Suprapubic skin (tissue), 4 donors: ENCODE measurements around the gene MXD3. TPM values are rescaled to one million over a fixed set of nuclear protein-coding genes. Genes with fewer than 3 reads are reported as not detected.
A peak's percentile ranks its signal among the peaks of the same experiment; 100 is the strongest.

ENCODE experiments used
- DNase-seq, 2 donors: peaks; one replicate each; pipeline ENCODE4 v3.0.0-alpha.2; 2019; ENCODE audit warnings: low spot score in 2 of 2
- H3K27ac ChIP-seq: fragments of 200-600 bp; sonication (generic); one replicate; pipeline ENCODE4 v1.5.1; 2019
- H3K27me3 ChIP-seq: fragments of 200-600 bp; sonication (generic); one replicate; pipeline ENCODE4 v1.5.1; 2019
- H3K36me3 ChIP-seq: fragments of 200-600 bp; sonication (generic); one replicate; pipeline ENCODE4 v1.5.1; 2019
- H3K4me1 ChIP-seq: fragments of 200-600 bp; sonication (generic); one replicate; pipeline ENCODE4 v1.5.1; 2019
- H3K4me3 ChIP-seq: fragments of 200-600 bp; sonication (generic); one replicate; pipeline ENCODE4 v1.5.1; 2019; ENCODE audit warnings: mild to moderate bottlenecking
- H3K9me3 ChIP-seq: fragments of 200-600 bp; sonication (generic); one replicate; pipeline ENCODE4 v1.5.1; 2019
- EP300 ChIP-seq: sonication (generic); formaldehyde crosslinking; IDR thresholded peaks from one replicate; pipeline ENCODE4 v1.6.1; 2017; ENCODE audit warnings: antibody characterized with exemption
- POLR2A ChIP-seq, 2 donors: fragments of 450-650 bp; IDR thresholded peaks; one replicate each; pipeline ENCODE4 v1.6.1; 2017; ENCODE audit warnings: antibody characterized with exemption in 2 of 2, mild to moderate bottlenecking in 2 of 2, moderate library complexity in 2 of 2
- POLR2AphosphoS5 ChIP-seq, 3 donors: sonication (generic); formaldehyde crosslinking; IDR thresholded peaks; one replicate each; pipeline ENCODE4 v1.6.1; 2017; ENCODE audit warnings: antibody characterized with exemption in 3 of 3
- WGBS: methylation state at CpG from one replicate; pipeline ENCODE4 v1.1.5; 2018; 5-methylcytosine and 5-hydroxymethylcytosine counted together
- total RNA-seq, 4 donors: library from RNA; depleted of rRNA; stranded (reverse); fragments of >200 nt; gene quantifications; one replicate each; pipeline ENCODE4 v1.1.0, GENCODE V29; 2016
- TF ChIP-seq, protein P1 (sequence below), 2 donors: fragments of 200-600 bp in 1 of 2; fragments of 450-650 bp in 1 of 2; sonication (generic) in 1 of 2; IDR thresholded peaks; one replicate each; pipeline ENCODE4 v1.5.1; 2016 to 2019; ENCODE audit warnings: antibody characterized with exemption in 2 of 2, mild to moderate bottlenecking in 1 of 2, moderate library complexity in 1 of 2

MXD3 gene
- total RNA-seq, 4 donors from 2014 or later, result 8.7 to 30.3 (median 11.7) TPM

DNA sequence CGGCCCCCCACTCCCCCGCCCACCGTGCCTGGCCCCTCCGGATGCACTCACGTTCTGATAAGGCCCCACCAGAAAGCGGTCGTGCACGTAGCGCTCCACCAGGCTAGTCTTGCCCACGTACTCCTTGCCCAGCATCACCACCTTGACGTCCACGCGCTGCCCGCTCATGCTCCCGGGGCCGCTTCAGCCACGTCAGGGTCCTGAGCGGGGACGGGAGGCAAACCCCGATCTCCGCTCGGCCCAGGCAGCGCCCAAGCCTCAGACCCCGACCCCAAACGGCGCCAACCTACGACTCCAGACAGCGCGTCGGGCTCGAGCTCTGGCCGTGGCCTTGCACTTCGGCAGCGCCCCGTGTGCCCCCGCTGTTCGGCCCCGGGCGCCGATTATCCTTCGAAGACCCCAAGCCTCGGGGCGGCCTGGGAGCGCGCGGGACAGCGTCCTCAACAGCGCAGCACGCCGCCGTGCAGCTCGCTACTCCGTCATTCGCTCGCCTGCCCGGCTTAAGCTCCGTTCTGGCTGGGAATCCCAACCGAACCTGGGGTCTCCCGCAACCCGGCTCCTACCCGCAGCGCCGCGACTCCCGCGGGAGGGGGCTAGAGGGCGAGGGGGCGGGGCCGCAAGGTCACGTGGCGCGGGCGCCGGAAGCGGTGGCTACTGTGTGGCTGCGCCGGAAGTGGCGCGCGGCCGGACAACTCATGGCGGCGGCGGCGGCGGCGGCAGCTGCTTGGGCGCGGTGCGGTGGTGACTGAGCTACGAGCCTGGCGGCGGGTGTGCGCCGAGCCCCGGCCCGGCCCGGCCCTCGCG is 8.4 kb downstream of the MXD3 start, which contains the start of the genes PRELID1 and RAB24:
Gene PRELID1, plus strand, starts transcription at position 679 of the 804 bp plus-strand sequence. CDS start 187 bp downstream, outside the sequence.
Gene RAB24, minus strand, starts transcription at position 599 of the 804 bp plus-strand sequence. Its CDS starts 431 bp downstream, at position 168.
- TF ChIP-seq, protein P1, sequence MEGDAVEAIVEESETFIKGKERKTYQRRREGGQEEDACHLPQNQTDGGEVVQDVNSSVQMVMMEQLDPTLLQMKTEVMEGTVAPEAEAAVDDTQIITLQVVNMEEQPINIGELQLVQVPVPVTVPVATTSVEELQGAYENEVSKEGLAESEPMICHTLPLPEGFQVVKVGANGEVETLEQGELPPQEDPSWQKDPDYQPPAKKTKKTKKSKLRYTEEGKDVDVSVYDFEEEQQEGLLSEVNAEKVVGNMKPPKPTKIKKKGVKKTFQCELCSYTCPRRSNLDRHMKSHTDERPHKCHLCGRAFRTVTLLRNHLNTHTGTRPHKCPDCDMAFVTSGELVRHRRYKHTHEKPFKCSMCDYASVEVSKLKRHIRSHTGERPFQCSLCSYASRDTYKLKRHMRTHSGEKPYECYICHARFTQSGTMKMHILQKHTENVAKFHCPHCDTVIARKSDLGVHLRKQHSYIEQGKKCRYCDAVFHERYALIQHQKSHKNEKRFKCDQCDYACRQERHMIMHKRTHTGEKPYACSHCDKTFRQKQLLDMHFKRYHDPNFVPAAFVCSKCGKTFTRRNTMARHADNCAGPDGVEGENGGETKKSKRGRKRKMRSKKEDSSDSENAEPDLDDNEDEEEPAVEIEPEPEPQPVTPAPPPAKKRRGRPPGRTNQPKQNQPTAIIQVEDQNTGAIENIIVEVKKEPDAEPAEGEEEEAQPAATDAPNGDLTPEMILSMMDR (IDR thresholded peaks at IDR 0.05), result peak in 1 of 2 donors; percentile 30
- TF ChIP-seq EP300 (no peak), POLR2A (IDR thresholded peaks at IDR 0.05) (peak; percentile 30 to 38), POLR2AphosphoS5 (IDR thresholded peaks at IDR 0.05) (peak in 1 of 3 donors; percentile 80)
- peaks cover 27% of the 10 kb centered on the region for H3K36me3 ChIP-seq
- H3K27me3 ChIP-seq, result no peaks in the 10 kb centered on the region
- no peaks in the 10 kb centered on the region for H3K9me3 ChIP-seq
- peak; percentile 94 to 96 for DNase-seq
- H3K4me3 ChIP-seq, result peak within 1 kb of the TSS; percentile 69
- H3K27ac ChIP-seq, result peak within 1 kb of the TSS; percentile 85
- WGBS, result 0% methylated on average over 5 of the region's 100 CpGs
- peaks cover 79% of the 10 kb centered on the region for H3K4me1 ChIP-seq

DNA sequence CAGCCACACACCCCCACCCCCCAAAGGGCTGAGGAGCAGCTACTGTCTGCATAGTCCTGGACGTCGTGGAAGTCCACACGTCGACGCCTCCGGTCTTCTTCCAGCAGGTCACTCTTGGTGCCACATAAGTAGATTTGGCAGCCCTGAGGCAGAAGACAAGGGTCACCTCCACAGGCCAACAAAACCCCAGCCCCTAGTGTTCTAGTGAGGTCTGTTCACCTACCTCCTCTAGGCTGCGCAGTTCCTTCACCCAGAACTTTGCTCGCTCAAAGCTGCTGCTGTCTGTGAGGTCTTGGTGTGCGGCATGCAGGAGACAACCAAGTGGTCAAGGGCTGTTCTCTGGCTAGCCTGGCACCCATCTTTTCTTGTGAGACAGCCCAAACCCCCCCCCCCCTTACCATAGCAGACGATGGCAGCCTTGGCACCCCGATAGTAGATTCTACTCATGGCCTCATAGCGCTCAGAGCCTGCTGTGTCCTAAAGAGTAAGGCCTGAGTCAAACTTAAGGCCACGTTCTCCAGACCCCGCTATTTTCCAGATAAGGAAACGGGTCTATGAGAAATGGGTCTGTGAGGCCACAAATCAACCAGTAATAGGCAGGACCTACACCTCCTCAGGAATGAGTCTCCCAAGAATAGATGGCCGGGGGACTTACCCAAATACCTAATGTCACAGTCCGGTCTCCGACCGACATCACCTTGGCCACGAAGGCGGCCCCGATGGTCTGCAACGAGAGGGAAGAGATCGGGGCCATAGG is 9.2 kb downstream of the MXD3 start:
- H3K27ac ChIP-seq, result peak overlapping the region; percentile 85
- 53% methylated on average over 10 of the region's 24 CpGs for WGBS
- H3K9me3 ChIP-seq, result no peaks in the 10 kb centered on the region
- peak overlapping the region; percentile 69 for H3K4me3 ChIP-seq
- no peaks in the 10 kb centered on the region for H3K27me3 ChIP-seq
- H3K36me3 ChIP-seq, result peaks cover 24% of the 10 kb centered on the region
- DNase-seq, result peak in 1 of 2 donors; percentile 68
- peaks cover 76% of the 10 kb centered on the region for H3K4me1 ChIP-seq
- TF ChIP-seq POLR2AphosphoS5 (IDR thresholded peaks at IDR 0.05) (no peak), EP300 (no peak), POLR2A (IDR thresholded peaks at IDR 0.05) (no peak)
- TF ChIP-seq, protein P1 (IDR thresholded peaks at IDR 0.05), result no peak

DNA sequence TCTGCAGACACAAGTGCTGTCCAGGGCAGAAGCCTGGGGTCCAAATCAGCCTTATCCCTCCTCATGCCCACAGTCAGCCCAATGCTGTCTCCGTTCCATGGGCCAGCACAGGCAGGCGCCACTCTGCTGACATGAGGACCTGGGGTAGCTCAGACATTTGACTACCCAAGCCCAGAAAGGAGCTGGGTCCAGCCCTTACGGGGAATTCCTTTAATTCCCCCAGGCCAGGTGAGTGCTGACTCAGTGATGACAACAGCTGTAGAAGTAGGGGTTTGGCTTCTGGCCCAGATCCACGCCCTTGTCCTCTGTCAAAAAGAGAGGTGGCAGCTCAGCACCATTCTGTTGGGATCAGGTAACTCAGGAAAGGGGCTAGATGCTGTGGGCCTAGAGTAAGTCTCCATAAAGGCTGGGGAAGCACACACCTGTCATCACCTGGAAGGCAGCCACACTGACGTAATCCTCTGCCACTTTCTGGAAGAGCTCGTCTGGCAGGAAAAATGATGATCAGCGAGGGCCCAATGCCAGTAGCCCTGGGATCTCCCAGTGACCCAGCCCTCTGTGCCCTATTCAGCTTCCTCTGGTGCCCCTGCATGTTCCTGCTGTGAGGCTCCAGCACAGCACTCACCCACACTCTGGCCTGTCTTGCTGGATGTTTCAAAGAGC is 10.1 kb downstream of the MXD3 start:
- H3K27me3 ChIP-seq, result no peaks in the 10 kb centered on the region
- H3K36me3 ChIP-seq, result peaks cover 17% of the 10 kb centered on the region
- WGBS, result 42% methylated on average over 5 of the region's 7 CpGs
- peak in 1 of 2 donors; percentile 82 for DNase-seq
- H3K4me3 ChIP-seq, result peak overlapping the region; percentile 69
- H3K27ac ChIP-seq, result peak overlapping the region; percentile 85
- TF ChIP-seq, protein P1 (IDR thresholded peaks at IDR 0.05), result no peak
- TF ChIP-seq POLR2AphosphoS5 (IDR thresholded peaks at IDR 0.05) (peak in 1 of 3 donors; percentile 71), EP300 (no peak), POLR2A (IDR thresholded peaks at IDR 0.05) (no peak)
- no peaks in the 10 kb centered on the region for H3K9me3 ChIP-seq
- peaks cover 69% of the 10 kb centered on the region for H3K4me1 ChIP-seq

DNA sequence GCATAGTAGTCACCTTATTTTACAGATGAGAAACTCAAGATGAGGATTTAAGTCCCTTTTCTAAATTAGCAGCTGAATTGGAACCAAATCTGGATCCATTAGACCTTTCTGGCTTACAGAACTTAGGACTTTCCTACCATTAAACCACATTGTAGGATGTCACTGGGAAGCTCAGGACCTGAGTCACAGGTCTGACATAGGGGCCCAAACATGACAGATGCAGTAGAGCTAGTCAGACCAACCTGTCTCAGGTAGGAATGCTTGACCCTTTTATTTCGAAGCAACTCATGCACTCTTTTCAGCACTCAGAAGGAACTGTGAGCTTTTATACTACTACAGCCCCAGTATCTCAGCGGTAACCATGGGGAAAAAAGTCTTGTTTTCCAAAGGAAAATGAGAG is 10.7 kb downstream of the MXD3 start:
- WGBS, result 76% methylated on average over 2 of the region's 2 CpGs
- peak overlapping the region; percentile 85 for H3K27ac ChIP-seq
- no peaks in the 10 kb centered on the region for H3K9me3 ChIP-seq
- H3K27me3 ChIP-seq, result no peaks in the 10 kb centered on the region
- no peak for DNase-seq
- H3K4me1 ChIP-seq, result peaks cover 68% of the 10 kb centered on the region
- H3K36me3 ChIP-seq, result peaks cover 15% of the 10 kb centered on the region
- no peak overlapping the region for H3K4me3 ChIP-seq
- TF ChIP-seq POLR2A (IDR thresholded peaks at IDR 0.05) (no peak), POLR2AphosphoS5 (IDR thresholded peaks at IDR 0.05) (no peak), EP300 (no peak)
- TF ChIP-seq, protein P1 (IDR thresholded peaks at IDR 0.05), result no peak
